ENCODE results near the gene MVD.
A peak's percentile ranks its signal among the peaks of the same experiment; 100 is the strongest.

MVD gene

GRCh38 chr16:88653596-88654362, 9.1 kb downstream of the MVD start:
- no peak for DNase-seq

GRCh38 chr16:88653101-88653500, 9.8 kb downstream of the MVD start:
- no peak for DNase-seq

GRCh38 chr16:88652762-88653063, 10.2 kb downstream of the MVD start:
- no peak for DNase-seq

- DNase-seq, result no peak
Measured at GRCh38 chr16:88651989-88652761, 10.7 kb downstream of the MVD start.

- DNase-seq, result no peak
Measured at GRCh38 chr16:88651276-88651988, 11.5 kb downstream of the MVD start.

- no peak for DNase-seq
Measured at GRCh38 chr16:88650749-88651275, 12.1 kb downstream of the MVD start, which contains the start of gene CYBA. CYBA (minus strand) TSS chr16:88651053; CDS start chr16:88651013, 40 bp downstream.

- DNase-seq, result no peak
Measured at GRCh38 chr16:88649924-88650748, 12.8 kb downstream of the MVD start.

GRCh38 chr16:88649195-88649923, 13.5 kb downstream of the MVD start:
- peak; percentile 26 for DNase-seq

- no peak for DNase-seq
Measured at GRCh38 chr16:88647178-88648070, 15.5 kb downstream of the MVD start.

- DNase-seq, result no peak
Measured at GRCh38 chr16:88646345-88647034, 16.4 kb downstream of the MVD start.

- DNase-seq, result no peak
Measured at GRCh38 chr16:88645941-88646340, 16.9 kb downstream of the MVD start.

- no peak for DNase-seq
Measured at GRCh38 chr16:88645455-88645854, 17.4 kb downstream of the MVD start.

- DNase-seq, result no peak
Measured at GRCh38 chr16:88643644-88643932, 19.3 kb downstream of the MVD start.

GRCh38 chr16:88642881-88643643, 19.8 kb downstream of the MVD start:
- no peak for DNase-seq

GRCh38 chr16:88640498-88641247, 22.2 kb downstream of the MVD start:
- no peak for DNase-seq

GRCh38 chr16:88640039-88640495, 22.8 kb downstream of the MVD start:
- DNase-seq, result no peak

GRCh38 chr16:88639231-88640038, 23.5 kb downstream of the MVD start:
- DNase-seq, result no peak
